GM12878 (cell line): ENCODE results near the gene FCN2. TPM values are rescaled to one million over a fixed set of nuclear protein-coding genes. Genes with fewer than 3 reads are reported as not detected.

Source experiments
- ATAC-seq: fragments of 200-7000 bp; cut with Tn5 transposase; 3 replicates; pipeline ENCODE4 v1.9.1; 2020; ENCODE audit warnings: mild to moderate bottlenecking, moderate library complexity
- BruUV-seq: library from RNA; stranded (reverse); fragments of 400-500 nt; replicated peaks from 2 replicates; lab custom pipeline; 2021; lab: Mats Ljungman, UMichigan
- CTCF ChIA-PET: fragments of 300-600 bp; sonication (Branson Sonifier 250); formaldehyde crosslinking; extraction: SDS; loops from one replicate; lab custom pipeline; 2021; ENCODE audit warnings: inconsistent platforms; lab: Yijun Ruan, JAX
- POLR2A ChIA-PET: fragments of 350-600 bp; formaldehyde crosslinking; extraction: SDS; loops from one replicate; lab custom pipeline; 2021; ENCODE audit warnings: inconsistent platforms; lab: Charles Lee
- RAD21 ChIA-PET: fragments of 300-600 bp; sonication (Branson Sonifier 250); formaldehyde crosslinking; loops from one replicate; lab custom pipeline; 2023; ENCODE audit warnings: antibody characterized with exemption; ENCODE audit not compliant: unreplicated experiment; lab: Charles Lee
- SMC1A ChIA-PET: fragments of 300-600 bp; sonication (Branson Sonifier 250); formaldehyde crosslinking; loops from one replicate; lab custom pipeline; 2023; ENCODE audit not compliant: unreplicated experiment, uncharacterized antibody; lab: Charles Lee
- DNase-seq: peaks from one replicate; pipeline ENCODE4 v3.0.0-alpha.2; 2011; ENCODE audit warnings: low read depth, low spot score
- FAIRE-seq: peaks from 3 replicates; lab custom pipeline; 2011; peaks lifted over from hg19 to GRCh38; lab: Jason Lieb, UNC
- H2AFZ ChIP-seq: 2 replicates; pipeline ENCODE4 v1.6.0; 2011; ENCODE audit warnings: low read depth, low read length, control low read depth; ENCODE audit not compliant: control insufficient read depth
- H3K27ac ChIP-seq: 2 replicates; pipeline ENCODE4 v1.5.1; 2011; ENCODE audit warnings: control low read depth; ENCODE audit not compliant: control insufficient read depth, insufficient read depth
- H3K27me3 ChIP-seq, 2 experiments: replicated peaks in 1 of 2; 2 replicates each; pipeline versions ENCODE4 v1.6.0 to v1.6.1; 2011; ENCODE audit warnings: low read length in 1 of 2; ENCODE audit not compliant: control insufficient read depth in 2 of 2, insufficient read depth in 2 of 2
- H3K36me3 ChIP-seq, 2 experiments: 2 replicates each; pipeline ENCODE4 v1.5.1; 2011; ENCODE audit warnings: low read length in 1 of 2; ENCODE audit not compliant: control insufficient read depth in 2 of 2, insufficient read depth in 2 of 2
- H3K4me1 ChIP-seq: 2 replicates; pipeline ENCODE4 v1.6.1; 2011; ENCODE audit warnings: mild to moderate bottlenecking, low read length, moderate library complexity, mixed read lengths; ENCODE audit not compliant: control insufficient read depth, insufficient read depth
- H3K4me2 ChIP-seq: 2 replicates; pipeline ENCODE4 v1.6.0; 2011; ENCODE audit warnings: control low read depth; ENCODE audit not compliant: control insufficient read depth, insufficient read depth
- H3K4me3 ChIP-seq: fragments of 200-600 bp; sonication (generic); 2 replicates; pipeline ENCODE4 v1.5.1; 2016
- H3K79me2 ChIP-seq: 2 replicates; pipeline ENCODE4 v1.6.0; 2011; ENCODE audit warnings: low read length; ENCODE audit not compliant: control insufficient read depth, insufficient read depth
- H3K9ac ChIP-seq: 2 replicates; pipeline ENCODE4 v1.8.0; 2011; ENCODE audit warnings: low read length, control low read depth, mixed read lengths; ENCODE audit not compliant: control insufficient read depth, insufficient read depth
- H3K9me3 ChIP-seq: replicated peaks from 3 replicates; pipeline ENCODE4 v1.5.1; 2011; ENCODE audit warnings: mild to moderate bottlenecking, low read length; ENCODE audit not compliant: control insufficient read depth, insufficient read depth
- H4K20me1 ChIP-seq: 2 replicates; pipeline ENCODE4 v1.6.0; 2011; ENCODE audit not compliant: control insufficient read depth, insufficient read depth
- CBFB ChIP-seq: IDR thresholded peaks from 2 replicates; pipeline ENCODE4 v1.6.1; 2016; ENCODE audit warnings: antibody characterized with exemption, low read depth
- CEBPB ChIP-seq, 2 experiments: fragments of 150-350 bp in 1 of 2; IDR thresholded peaks; 2 replicates each; pipeline ENCODE4 v1.6.1; 2012 to 2014; ENCODE audit warnings: low read depth in 2 of 2, low read length in 2 of 2, borderline replicate concordance in 1 of 2, inconsistent platforms in 1 of 2
- HDAC2 ChIP-seq: fragments of 200-600 bp; sonication (generic); IDR thresholded peaks from 2 replicates; pipeline ENCODE4 v1.6.1; 2017
- IKZF1 ChIP-seq: fragments of 450-650 bp; conservative IDR thresholded peaks from 2 replicates; pipeline ENCODE4 v1.6.1; 2017; ENCODE audit warnings: antibody characterized with exemption, mild to moderate bottlenecking
- MYB ChIP-seq: fragments of 150-350 bp; IDR thresholded peaks from 2 replicates; pipeline ENCODE4 v1.6.1; 2014; ENCODE audit warnings: mild to moderate bottlenecking, low read depth, low read length, borderline replicate concordance
- NBN ChIP-seq: fragments of 450-650 bp; IDR thresholded peaks from 2 replicates; pipeline ENCODE4 v1.6.1; 2016
- POLR2AphosphoS5 ChIP-seq: IDR thresholded peaks from 2 replicates; pipeline ENCODE4 v1.6.1; 2011; ENCODE audit warnings: mild to moderate bottlenecking, low read length, inconsistent platforms
- SPI1 ChIP-seq: IDR thresholded peaks from 2 replicates; pipeline ENCODE4 v1.6.1; 2011; ENCODE audit warnings: low read depth, mild to moderate bottlenecking, low read length, moderate library complexity, borderline replicate concordance; ENCODE audit not compliant: insufficient read depth
- YY1 ChIP-seq: IDR thresholded peaks from 2 replicates; pipeline ENCODE4 v1.6.1; 2011; ENCODE audit warnings: low read depth, mild to moderate bottlenecking, low read length
- ZNF217 ChIP-seq: fragments of 450-650 bp; IDR thresholded peaks from 2 replicates; pipeline ENCODE4 v1.6.1; 2017; ENCODE audit warnings: antibody characterized with exemption, mild to moderate bottlenecking
- WGBS: methylation state at CpG from one replicate; pipeline ENCODE4 v1.1.6; 2016; ENCODE audit warnings: low lambda C conversion rate; ENCODE audit not compliant: insufficient replicate concordance, insufficient coverage; ENCODE audit errors: missing lambda C conversion rate; 5-methylcytosine and 5-hydroxymethylcytosine counted together
- in situ Hi-C: fragments of 300-500 bp; cut with MboI; formaldehyde crosslinking; loops from 9 replicates; pipeline ENCODE4 v1.14.3; 2018; ENCODE audit warnings: mixed read lengths
- intact Hi-C: fragments of 100-400 bp; cut with micrococcal nuclease; formaldehyde crosslinking; loops from one replicate; pipeline ENCODE4 v1.14.2; 2022; ENCODE audit not compliant: unreplicated experiment
- polyA plus RNA-seq, 11 experiments: library from polyadenylated mRNA; depleted of rRNA in 4 of 11; unstranded in 6 of 11; stranded (reverse) in 5 of 11; fragments of >200 nt; fragmentation: Nextera tagmentation in 4 of 11; fragmentation: Illumina TruSeq in 1 of 11; extraction: Ambion mirVana in 4 of 11; extraction: Trizol in 1 of 11; gene quantifications; 1 replicate in 1 of 11; 2 replicates in 10 of 11; pipeline versions ENCODE4 v1.2.1 to v1.2.3, GENCODE V29; 2011 to 2016; ENCODE audit warnings: inconsistent platforms in 2 of 11, missing spikeins in 2 of 11, low read depth in 1 of 11
- total RNA-seq, 4 experiments: library from RNA; depleted of rRNA in 3 of 4; stranded (reverse); fragments of >200 nt in 3 of 4; fragmentation: Illumina TruSeq in 1 of 4; extraction: Trizol in 1 of 4; gene quantifications; 2 replicates each; pipeline versions ENCODE4 v1.2.1 to v1.2.3, GENCODE V29; 2013 to 2021
- TF ChIP-seq, protein P1 (sequence below): fragments of 450-650 bp; IDR thresholded peaks from 2 replicates; pipeline ENCODE4 v1.6.1; 2018; ENCODE audit warnings: borderline replicate concordance, mild to moderate bottlenecking; ENCODE audit not compliant: partially characterized antibody
- TF ChIP-seq, protein P2 (sequence below): IDR thresholded peaks from 2 replicates; pipeline ENCODE4 v1.6.1; 2011; ENCODE audit warnings: low read depth, mild to moderate bottlenecking, low read length, moderate library complexity, borderline replicate concordance; ENCODE audit errors: extremely low read depth
- TF ChIP-seq, protein P3 (sequence below): fragments of 450-650 bp; IDR thresholded peaks from 2 replicates; pipeline ENCODE4 v1.6.1; 2017; ENCODE audit warnings: mild to moderate bottlenecking, moderate library complexity

Gene FCN2
- total and polyA plus RNA-seq, 10 of the 15 experiments (the other 5 are each of a cell fraction or from before 2014, with no cell fraction given), result not detected

DNA sequence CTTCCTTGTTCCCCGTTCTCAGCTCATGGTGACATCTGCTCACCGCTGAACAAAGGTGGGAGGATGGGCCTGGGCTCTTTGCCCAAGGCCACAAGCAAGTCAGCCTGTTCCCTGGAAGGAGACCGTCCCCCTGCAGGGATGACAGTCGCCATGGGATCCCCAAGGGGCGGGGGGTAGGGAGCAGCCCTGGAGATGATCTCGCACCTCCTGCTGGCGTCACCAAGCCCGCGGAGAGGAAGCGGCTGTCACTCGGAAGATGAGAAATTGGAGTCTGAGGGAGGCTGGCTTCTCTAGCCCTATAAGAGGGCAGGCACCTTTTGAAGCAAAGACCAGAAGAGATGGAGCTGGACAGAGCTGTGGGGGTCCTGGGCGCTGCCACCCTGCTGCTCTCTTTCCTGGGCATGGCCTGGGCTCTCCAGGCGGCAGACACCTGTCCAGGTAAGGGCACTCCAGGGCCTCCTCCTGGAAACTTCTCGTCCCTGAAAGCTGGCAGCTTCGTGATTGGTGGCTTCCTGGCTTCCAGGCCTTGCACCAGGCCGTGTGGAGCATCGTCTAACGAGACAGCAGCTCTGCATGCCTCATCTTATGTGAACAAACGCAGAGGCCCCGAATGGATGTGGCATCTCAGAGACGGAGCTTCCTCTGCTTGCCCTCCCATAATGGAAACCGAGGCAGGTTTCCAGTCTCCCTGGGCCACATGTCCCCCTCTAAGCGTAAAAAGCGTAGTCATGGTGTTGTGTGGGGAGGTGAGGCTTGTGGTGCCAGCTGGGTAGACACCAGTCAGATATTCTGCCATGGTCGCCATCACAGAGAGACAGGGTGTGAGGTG lies at the start of gene FCN2 (continued):
- TF ChIP-seq, protein P1, sequence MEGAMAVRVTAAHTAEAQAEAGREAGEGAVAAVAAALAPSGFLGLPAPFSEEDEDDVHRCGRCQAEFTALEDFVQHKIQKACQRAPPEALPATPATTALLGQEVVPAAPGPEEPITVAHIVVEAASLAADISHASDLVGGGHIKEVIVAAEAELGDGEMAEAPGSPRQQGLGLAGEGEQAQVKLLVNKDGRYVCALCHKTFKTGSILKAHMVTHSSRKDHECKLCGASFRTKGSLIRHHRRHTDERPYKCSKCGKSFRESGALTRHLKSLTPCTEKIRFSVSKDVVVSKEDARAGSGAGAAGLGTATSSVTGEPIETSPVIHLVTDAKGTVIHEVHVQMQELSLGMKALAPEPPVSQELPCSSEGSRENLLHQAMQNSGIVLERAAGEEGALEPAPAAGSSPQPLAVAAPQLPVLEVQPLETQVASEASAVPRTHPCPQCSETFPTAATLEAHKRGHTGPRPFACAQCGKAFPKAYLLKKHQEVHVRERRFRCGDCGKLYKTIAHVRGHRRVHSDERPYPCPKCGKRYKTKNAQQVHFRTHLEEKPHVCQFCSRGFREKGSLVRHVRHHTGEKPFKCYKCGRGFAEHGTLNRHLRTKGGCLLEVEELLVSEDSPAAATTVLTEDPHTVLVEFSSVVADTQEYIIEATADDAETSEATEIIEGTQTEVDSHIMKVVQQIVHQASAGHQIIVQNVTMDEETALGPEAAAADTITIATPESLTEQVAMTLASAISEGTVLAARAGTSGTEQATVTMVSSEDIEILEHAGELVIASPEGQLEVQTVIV, result no peak
- no peak for TF ChIP-seq CBFB
- TF ChIP-seq, all 136 proteins: peak for 0

DNA sequence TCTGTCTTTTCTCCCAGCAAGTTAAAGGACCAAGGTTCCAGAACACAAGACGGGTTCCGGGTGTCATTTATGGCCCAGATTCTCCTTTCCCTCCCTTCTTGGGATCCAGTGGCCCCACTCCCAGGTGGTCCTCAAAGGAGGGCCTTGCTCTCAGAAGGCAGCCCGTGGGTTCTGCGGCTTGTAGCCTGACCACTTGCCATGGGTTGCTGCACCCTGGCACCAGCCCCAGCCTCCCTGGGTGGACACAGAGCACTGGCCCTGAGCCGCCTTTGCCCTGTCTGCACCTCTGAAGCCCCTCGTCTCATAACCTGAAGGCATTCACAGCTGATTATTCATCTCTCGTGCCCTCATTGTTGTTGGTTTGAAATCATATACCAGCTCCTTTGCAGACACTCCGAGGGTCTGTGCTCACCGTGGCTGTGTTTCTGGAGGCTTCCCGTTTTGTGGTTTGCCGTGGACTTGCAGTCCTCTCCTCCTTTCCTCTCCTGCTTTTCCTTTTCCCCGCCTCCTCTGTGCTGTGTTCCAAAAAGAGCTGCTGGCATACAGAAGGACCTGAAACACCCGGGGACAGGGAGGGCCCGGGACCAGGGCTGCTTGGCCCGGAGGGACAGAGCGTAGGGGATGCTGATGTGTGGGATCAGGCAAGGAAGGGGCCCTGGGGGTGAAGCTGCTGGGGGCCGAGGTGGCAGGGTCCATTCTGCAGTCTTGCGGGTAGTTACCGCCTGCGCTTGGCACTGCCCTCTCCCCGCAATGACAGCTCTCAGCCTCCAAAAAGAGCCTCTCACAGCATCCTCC lies 49.5 kb upstream of the FCN2 start:
- in situ Hi-C loops, result no loop called here
- Histone ChIP-seq H3K27ac (no peak overlapping the region), H4K20me1 (no peaks in the 10 kb centered on the region), H3K9me3 (no peaks in the 10 kb centered on the region), H3K4me1 (peaks cover under 1% of the 10 kb centered on the region; the same call in 1 of the 2 replicates), H3K36me3 (no peaks in the 10 kb centered on the region), H3K9ac (no peak overlapping the region), H3K79me2 (no peaks in the 10 kb centered on the region), H2AFZ (no peak overlapping the region), H3K4me3 (no peak overlapping the region), H3K4me2 (no peak overlapping the region), H3K27me3 (no peaks in the 10 kb centered on the region; a peak in 1 of 4 replicates)
- BruUV-seq, result no TSS peak
- ChIA-PET SMC1A (no interaction called here), CTCF (no interaction called here), RAD21 (no interaction called here), POLR2A (no interaction called here)
- TF ChIP-seq, protein P2, sequence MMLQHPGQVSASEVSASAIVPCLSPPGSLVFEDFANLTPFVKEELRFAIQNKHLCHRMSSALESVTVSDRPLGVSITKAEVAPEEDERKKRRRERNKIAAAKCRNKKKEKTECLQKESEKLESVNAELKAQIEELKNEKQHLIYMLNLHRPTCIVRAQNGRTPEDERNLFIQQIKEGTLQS, result no peak
- TF ChIP-seq POLR2AphosphoS5 (no peak), MYB (no peak), ZNF217 (no peak), IKZF1 (no peak), CEBPB (IDR thresholded peaks at IDR 0.05; ENCODE audit: borderline replicate concordance in 1 of 2, low read depth in 2 of 2, low read length in 2 of 2) (no peak), HDAC2 (no peak), NBN (no peak), YY1 (no peak), SPI1 (no peak)
- TF ChIP-seq, protein P3, sequence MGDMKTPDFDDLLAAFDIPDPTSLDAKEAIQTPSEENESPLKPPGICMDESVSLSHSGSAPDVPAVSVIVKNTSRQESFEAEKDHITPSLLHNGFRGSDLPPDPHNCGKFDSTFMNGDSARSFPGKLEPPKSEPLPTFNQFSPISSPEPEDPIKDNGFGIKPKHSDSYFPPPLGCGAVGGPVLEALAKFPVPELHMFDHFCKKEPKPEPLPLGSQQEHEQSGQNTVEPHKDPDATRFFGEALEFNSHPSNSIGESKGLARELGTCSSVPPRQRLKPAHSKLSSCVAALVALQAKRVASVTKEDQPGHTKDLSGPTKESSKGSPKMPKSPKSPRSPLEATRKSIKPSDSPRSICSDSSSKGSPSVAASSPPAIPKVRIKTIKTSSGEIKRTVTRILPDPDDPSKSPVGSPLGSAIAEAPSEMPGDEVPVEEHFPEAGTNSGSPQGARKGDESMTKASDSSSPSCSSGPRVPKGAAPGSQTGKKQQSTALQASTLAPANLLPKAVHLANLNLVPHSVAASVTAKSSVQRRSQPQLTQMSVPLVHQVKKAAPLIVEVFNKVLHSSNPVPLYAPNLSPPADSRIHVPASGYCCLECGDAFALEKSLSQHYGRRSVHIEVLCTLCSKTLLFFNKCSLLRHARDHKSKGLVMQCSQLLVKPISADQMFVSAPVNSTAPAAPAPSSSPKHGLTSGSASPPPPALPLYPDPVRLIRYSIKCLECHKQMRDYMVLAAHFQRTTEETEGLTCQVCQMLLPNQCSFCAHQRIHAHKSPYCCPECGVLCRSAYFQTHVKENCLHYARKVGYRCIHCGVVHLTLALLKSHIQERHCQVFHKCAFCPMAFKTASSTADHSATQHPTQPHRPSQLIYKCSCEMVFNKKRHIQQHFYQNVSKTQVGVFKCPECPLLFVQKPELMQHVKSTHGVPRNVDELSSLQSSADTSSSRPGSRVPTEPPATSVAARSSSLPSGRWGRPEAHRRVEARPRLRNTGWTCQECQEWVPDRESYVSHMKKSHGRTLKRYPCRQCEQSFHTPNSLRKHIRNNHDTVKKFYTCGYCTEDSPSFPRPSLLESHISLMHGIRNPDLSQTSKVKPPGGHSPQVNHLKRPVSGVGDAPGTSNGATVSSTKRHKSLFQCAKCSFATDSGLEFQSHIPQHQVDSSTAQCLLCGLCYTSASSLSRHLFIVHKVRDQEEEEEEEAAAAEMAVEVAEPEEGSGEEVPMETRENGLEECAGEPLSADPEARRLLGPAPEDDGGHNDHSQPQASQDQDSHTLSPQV, result no peak
- intact Hi-C loops, result no loop called here
- no peak for DNase-seq
- no peak for ATAC-seq
- 25% methylated on average over 21 of the region's 21 CpGs for WGBS
- FAIRE-seq, result no peak
